Naive B cell (primary cell): Measurements from ENCODE around the gene GJC3. TPM values are rescaled to one million over a fixed set of nuclear protein-coding genes. Genes with fewer than 3 reads are reported as not detected.
"Not testable (repeated sequence)": the region's sequence is repeated elsewhere in the genome, so short reads cannot be mapped to it uniquely, and the experiment has no call there.

Source experiments
- ATAC-seq, 2 donors: fragments of 150-1000 bp; cut with Tn5 transposase; 2 replicates each; pipeline ENCODE4 v1.10.0; 2021; ENCODE audit warnings: low read depth in 2 of 2, mild to moderate bottlenecking in 2 of 2, moderate library complexity in 2 of 2
- DNase-seq: peaks from one replicate; pipeline ENCODE4 v3.0.0; 2022
- H3K27ac Mint-ChIP-seq, 6 donors: one replicate each; pipeline ENCODE4 v1.8.0; 2020 to 2022; ENCODE audit warnings: mild to moderate bottlenecking in 6 of 6, mixed read lengths in 6 of 6, moderate library complexity in 5 of 6, inconsistent platforms in 2 of 6
- H3K27me3 Mint-ChIP-seq, 3 donors: one replicate each; pipeline ENCODE4 v1.8.0; 2021 to 2022; ENCODE audit warnings: mixed read lengths in 3 of 3, mild to moderate bottlenecking in 1 of 3
- H3K36me3 Mint-ChIP-seq, 2 donors: one replicate each; pipeline ENCODE4 v1.8.0; 2020 to 2022; ENCODE audit warnings: mixed read lengths in 2 of 2, inconsistent platforms in 1 of 2, mild to moderate bottlenecking in 1 of 2
- H3K4me1 Mint-ChIP-seq, 3 donors: one replicate each; pipeline ENCODE4 v1.8.0; 2020 to 2022; ENCODE audit warnings: mixed read lengths in 3 of 3, inconsistent platforms in 1 of 3, mild to moderate bottlenecking in 1 of 3, moderate library complexity in 1 of 3
- H3K4me3 Mint-ChIP-seq, 8 donors: one replicate each; pipeline ENCODE4 v1.8.0; 2020 to 2022; ENCODE audit warnings: mild to moderate bottlenecking in 8 of 8, mixed read lengths in 8 of 8, moderate library complexity in 8 of 8, inconsistent platforms in 2 of 8
- H3K9me3 Mint-ChIP-seq, 7 donors: one replicate each; pipeline ENCODE4 v1.8.0; 2020 to 2022; ENCODE audit warnings: mixed read lengths in 7 of 7, mild to moderate bottlenecking in 5 of 7, inconsistent platforms in 2 of 7, moderate library complexity in 1 of 7
- polyA plus RNA-seq, 6 donors: library from polyadenylated mRNA; unstranded; fragments of 300-500 nt; fragmentation: Illumina TruSeq; gene quantifications; one replicate each; pipeline ENCODE4 v1.2.3, GENCODE V29; 2021; ENCODE audit warnings: low read depth in 6 of 6

The GJC3 gene
- polyA plus RNA-seq, 6 donors from 2014 or later = not detected

- peaks cover 38 to 56% (median 53%) of the 10 kb centered on the region in 3 donors for H3K27me3 Mint-ChIP-seq
- not testable (repeated sequence) for DNase-seq, H3K4me1 Mint-ChIP-seq, H3K36me3 Mint-ChIP-seq, H3K4me3 Mint-ChIP-seq, H3K27ac Mint-ChIP-seq, ATAC-seq
- peaks cover 0 to 26% (median 10%) of the 10 kb centered on the region in 7 donors for H3K9me3 Mint-ChIP-seq
These were observed 21.4 kb upstream of the GJC3 start for GRCh38 chr7:99950819-99951218.

- H3K9me3 Mint-ChIP-seq = peaks cover 0 to 27% (median 11%) of the 10 kb centered on the region in 7 donors
- peaks cover 0 to 1% (median 1%) of the 10 kb centered on the region in 3 donors for H3K4me1 Mint-ChIP-seq
- no peak overlapping the region for H3K4me3 Mint-ChIP-seq
- peaks cover 29 to 45% (median 45%) of the 10 kb centered on the region in 3 donors for H3K27me3 Mint-ChIP-seq
- peaks cover 0 to 7% of the 10 kb centered on the region in 2 donors for H3K36me3 Mint-ChIP-seq
- no peak for DNase-seq
- no peak for ATAC-seq
- peak overlapping the region in 1 of 6 donors; percentile 28 for H3K27ac Mint-ChIP-seq
These were observed 20.3 kb upstream of the GJC3 start for GRCh38 chr7:99949645-99950228.

GRCh38 chr7:99947608-99948007, 18.2 kb upstream of the GJC3 start:
- H3K27me3 Mint-ChIP-seq = peaks cover 23 to 42% (median 37%) of the 10 kb centered on the region in 3 donors
- H3K4me3 Mint-ChIP-seq = no peak overlapping the region
- ATAC-seq = no peak
- no peak for DNase-seq
- H3K4me1 Mint-ChIP-seq = peaks cover 6 to 14% (median 14%) of the 10 kb centered on the region in 3 donors
- H3K36me3 Mint-ChIP-seq = peaks cover 0 to 7% of the 10 kb centered on the region in 2 donors
- peaks cover 0 to 35% (median 14%) of the 10 kb centered on the region in 7 donors for H3K9me3 Mint-ChIP-seq
- H3K27ac Mint-ChIP-seq = no peak overlapping the region

GRCh38 chr7:99944497-99945070, 15.2 kb upstream of the GJC3 start:
- no peak for DNase-seq
- Mint-ChIP-seq H3K27ac (peak overlapping the region in 1 of 6 donors; percentile 0), H3K4me1 (peaks cover 6 to 14% (median 14%) of the 10 kb centered on the region in 3 donors), H3K36me3 (peaks cover 0 to 2% of the 10 kb centered on the region in 2 donors), H3K4me3 (peak overlapping the region in 6 of 8 donors; percentile 3 to 81 (median 65)), H3K27me3 (peaks cover 28 to 63% (median 57%) of the 10 kb centered on the region in 3 donors), H3K9me3 (peaks cover 0 to 14% (median 2%) of the 10 kb centered on the region in 7 donors)
- no peak for ATAC-seq

DNA sequence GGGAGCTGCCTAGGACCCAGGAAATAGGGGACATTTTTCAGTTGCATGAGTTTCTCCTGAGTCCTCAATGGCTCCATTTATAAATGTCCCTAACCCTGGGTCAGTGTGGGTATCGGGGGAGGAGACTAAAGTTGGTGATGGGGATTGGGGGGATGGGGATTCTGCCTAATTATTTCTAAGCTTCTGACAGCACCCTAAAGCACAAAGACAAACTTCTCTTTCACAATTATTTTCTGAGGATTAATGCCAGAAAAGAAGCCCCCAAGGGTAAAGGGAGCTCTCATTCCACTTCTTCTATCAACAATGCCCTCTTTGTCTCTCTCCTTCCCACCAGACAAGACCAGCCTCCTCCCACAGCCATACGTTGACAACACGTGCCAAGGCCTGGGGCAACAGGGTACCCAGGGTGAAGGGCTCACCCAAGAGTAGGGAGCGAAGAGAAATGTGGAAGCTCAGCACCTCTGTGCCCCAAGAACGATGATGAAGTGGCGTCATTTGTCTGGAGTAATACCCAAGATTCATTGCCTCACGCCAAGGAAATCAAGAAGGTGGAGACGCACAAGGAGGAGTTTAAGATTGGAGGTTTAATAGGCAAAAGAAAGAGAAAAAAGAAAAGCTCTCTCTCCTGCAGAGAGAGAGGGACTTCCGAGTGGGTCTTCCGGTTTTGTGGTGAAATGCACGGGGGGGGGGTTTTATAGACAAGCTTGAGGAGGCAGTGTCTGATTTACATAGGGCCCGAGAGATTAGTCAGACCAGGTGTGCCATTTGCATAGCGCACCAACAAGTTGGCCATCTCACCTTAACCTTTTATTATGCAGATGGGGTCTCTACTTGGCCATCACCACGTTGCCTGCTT, 14.4 kb upstream of the GJC3 start:
- peak overlapping the region; percentile 49 to 89 (median 68) for H3K4me3 Mint-ChIP-seq
- peak overlapping the region in 3 of 6 donors; percentile 0 to 28 (median 25) for H3K27ac Mint-ChIP-seq
- H3K9me3 Mint-ChIP-seq = peaks cover 4 to 18% (median 7%) of the 10 kb centered on the region in 7 donors
- H3K36me3 Mint-ChIP-seq = peaks cover 0 to 7% of the 10 kb centered on the region in 2 donors
- H3K4me1 Mint-ChIP-seq = peaks cover 6 to 14% (median 14%) of the 10 kb centered on the region in 3 donors
- DNase-seq (peak; percentile 3), ATAC-seq (peak; percentile 55 to 64)
- peaks cover 30 to 64% (median 58%) of the 10 kb centered on the region in 3 donors for H3K27me3 Mint-ChIP-seq

DNA sequence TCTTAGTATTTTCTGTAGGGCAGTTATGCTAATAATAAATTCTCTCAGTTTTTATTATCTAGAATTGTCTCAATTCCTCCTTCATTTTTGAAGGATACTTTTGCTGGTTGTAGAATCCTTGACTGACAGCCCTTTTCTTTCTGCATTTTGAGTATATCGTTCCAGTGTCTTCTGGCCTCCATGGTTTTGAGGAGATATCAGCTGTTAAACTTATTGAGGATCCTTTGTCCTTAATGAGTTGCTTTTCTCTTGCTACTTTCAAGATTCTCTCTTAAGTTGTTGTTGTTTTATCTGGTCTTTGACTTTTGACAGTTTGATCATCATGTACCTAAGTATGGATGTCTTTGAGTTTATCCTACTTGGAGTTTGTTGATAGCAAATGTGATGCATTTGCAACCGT, 8.9 kb upstream of the GJC3 start:
- Mint-ChIP-seq H3K9me3 (peaks cover 11 to 25% (median 14%) of the 10 kb centered on the region in 7 donors), H3K36me3 (peaks cover 0 to 17% of the 10 kb centered on the region in 2 donors), H3K4me3 (no peak overlapping the region), H3K27me3 (peaks cover 52 to 82% (median 74%) of the 10 kb centered on the region in 3 donors), H3K27ac (no peak overlapping the region), H3K4me1 (peaks cover 0 to under 1% (median 0%) of the 10 kb centered on the region in 3 donors)
- DNase-seq (no peak), ATAC-seq (no peak)

DNA sequence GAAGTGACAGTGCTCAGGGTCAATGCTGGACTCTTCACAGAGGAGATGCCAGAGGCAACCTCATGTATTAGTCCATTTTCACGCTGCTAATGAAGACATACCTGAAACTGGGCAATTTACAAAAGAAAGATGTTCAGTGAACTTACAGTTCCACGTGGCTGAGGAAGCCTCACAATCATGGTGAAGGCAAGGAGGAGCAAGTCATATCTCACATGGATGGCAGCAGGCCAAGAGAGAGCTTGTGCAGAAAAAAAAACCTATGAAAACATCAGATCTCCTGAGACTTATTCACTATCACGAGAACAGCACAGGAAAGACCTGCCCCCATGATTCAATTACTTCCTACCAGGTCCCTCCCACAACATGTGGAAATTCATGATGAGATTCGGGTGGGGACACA, 5.6 kb upstream of the GJC3 start:
- peaks cover 64 to 79% (median 76%) of the 10 kb centered on the region in 3 donors for H3K27me3 Mint-ChIP-seq

GRCh38 chr7:99930376-99930775, 956 bp upstream of the GJC3 start:
- peaks cover 0 to 15% (median 5%) of the 10 kb centered on the region in 3 donors for H3K4me1 Mint-ChIP-seq
- peaks cover 68 to 91% (median 86%) of the 10 kb centered on the region in 3 donors for H3K27me3 Mint-ChIP-seq
- DNase-seq = no peak
- H3K9me3 Mint-ChIP-seq = no peaks in the 10 kb centered on the region
- no peak for ATAC-seq
- H3K4me3 Mint-ChIP-seq = peak overlapping the region in 1 of 8 donors; percentile 21
- H3K27ac Mint-ChIP-seq = no peak overlapping the region
- H3K36me3 Mint-ChIP-seq = no peaks in the 10 kb centered on the region

More for the DNA sequence above, 5.6 kb upstream of the GJC3 start:
- not testable (repeated sequence) for DNase-seq, H3K27ac Mint-ChIP-seq, H3K4me3 Mint-ChIP-seq, ATAC-seq, H3K4me1 Mint-ChIP-seq
- peaks cover 11 to 25% (median 14%) of the 10 kb centered on the region in 7 donors for H3K9me3 Mint-ChIP-seq
- H3K36me3 Mint-ChIP-seq = peaks cover 0 to 17% of the 10 kb centered on the region in 2 donors

DNA sequence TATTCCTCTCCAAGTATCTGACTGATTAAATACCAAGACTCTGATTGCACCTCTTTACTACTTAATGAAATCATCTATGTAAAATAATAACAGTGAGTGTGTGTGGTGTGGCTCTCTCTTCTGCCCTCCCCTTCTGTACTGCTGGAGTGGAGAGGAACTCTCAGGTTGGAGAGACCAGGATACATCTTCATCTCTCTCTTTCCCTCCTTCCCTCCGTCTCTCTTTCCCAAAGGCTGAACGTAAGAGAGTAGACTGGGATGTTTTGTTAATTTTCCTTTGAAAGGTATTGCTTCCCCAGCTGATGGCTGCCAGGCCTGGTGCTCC, 272 bp upstream of the GJC3 start:
- no peaks in the 10 kb centered on the region for H3K9me3 Mint-ChIP-seq
- peak overlapping the region in 2 of 6 donors; percentile 8 to 46 for H3K27ac Mint-ChIP-seq
- ATAC-seq (no peak), DNase-seq (no peak)
- H3K4me3 Mint-ChIP-seq = peak overlapping the region in 1 of 8 donors; percentile 22
- peaks cover 0 to 15% (median 5%) of the 10 kb centered on the region in 3 donors for H3K4me1 Mint-ChIP-seq
- no peaks in the 10 kb centered on the region for H3K36me3 Mint-ChIP-seq
- peaks cover 64 to 88% (median 85%) of the 10 kb centered on the region in 3 donors for H3K27me3 Mint-ChIP-seq

- no peak overlapping the region for H3K27ac Mint-ChIP-seq
- H3K4me3 Mint-ChIP-seq = no peak overlapping the region
These were observed 1.2 kb downstream of the GJC3 start for GRCh38 chr7:99928188-99928587.

GRCh38 chr7:99927536-99927935, 1.9 kb downstream of the GJC3 start:
- Mint-ChIP-seq H3K36me3 (no peaks in the 10 kb centered on the region), H3K9me3 (no peaks in the 10 kb centered on the region), H3K4me1 (peaks cover 0 to 15% (median 5%) of the 10 kb centered on the region in 3 donors), H3K27ac (no peak overlapping the region), H3K4me3 (no peak overlapping the region), H3K27me3 (peaks cover 56 to 74% (median 66%) of the 10 kb centered on the region in 3 donors)
- DNase-seq (no peak), ATAC-seq (no peak)

More at GRCh38 chr7:99928188-99928587, 1.2 kb downstream of the GJC3 start:
- DNase-seq (no peak), ATAC-seq (no peak)
- Mint-ChIP-seq H3K4me1 (peaks cover 0 to 15% (median 5%) of the 10 kb centered on the region in 3 donors), H3K36me3 (no peaks in the 10 kb centered on the region), H3K27me3 (peaks cover 57 to 80% (median 72%) of the 10 kb centered on the region in 3 donors), H3K9me3 (no peaks in the 10 kb centered on the region)

GRCh38 chr7:99926321-99926720, 3.1 kb downstream of the GJC3 start:
- no peak overlapping the region for H3K4me3 Mint-ChIP-seq
- DNase-seq (no peak), ATAC-seq (no peak)
- peaks cover 0 to 10% of the 10 kb centered on the region in 2 donors for H3K36me3 Mint-ChIP-seq
- peaks cover 0 to 15% (median 5%) of the 10 kb centered on the region in 3 donors for H3K4me1 Mint-ChIP-seq
- peaks cover 51 to 63% (median 57%) of the 10 kb centered on the region in 3 donors for H3K27me3 Mint-ChIP-seq
- H3K9me3 Mint-ChIP-seq = peaks cover 0 to 2% (median 0%) of the 10 kb centered on the region in 7 donors
- no peak overlapping the region for H3K27ac Mint-ChIP-seq

- DNase-seq (no peak), ATAC-seq (no peak)
- Mint-ChIP-seq H3K4me1 (peaks cover 10 to 16% (median 12%) of the 10 kb centered on the region in 3 donors), H3K27me3 (peaks cover 26 to 36% (median 30%) of the 10 kb centered on the region in 3 donors), H3K27ac (no peak overlapping the region), H3K9me3 (peaks cover 0 to 3% (median 0%) of the 10 kb centered on the region in 7 donors), H3K4me3 (no peak overlapping the region), H3K36me3 (peaks cover 0 to 18% of the 10 kb centered on the region in 2 donors)
These were observed 6.2 kb downstream of the GJC3 start for GRCh38 chr7:99923200-99923599.
